Measurements from ENCODE around the gene POU2F3.
"Not testable (repeated sequence)": the region's sequence is repeated elsewhere in the genome, so short reads cannot be mapped to it uniquely, and the experiment has no call there.

Gene POU2F3

DNA sequence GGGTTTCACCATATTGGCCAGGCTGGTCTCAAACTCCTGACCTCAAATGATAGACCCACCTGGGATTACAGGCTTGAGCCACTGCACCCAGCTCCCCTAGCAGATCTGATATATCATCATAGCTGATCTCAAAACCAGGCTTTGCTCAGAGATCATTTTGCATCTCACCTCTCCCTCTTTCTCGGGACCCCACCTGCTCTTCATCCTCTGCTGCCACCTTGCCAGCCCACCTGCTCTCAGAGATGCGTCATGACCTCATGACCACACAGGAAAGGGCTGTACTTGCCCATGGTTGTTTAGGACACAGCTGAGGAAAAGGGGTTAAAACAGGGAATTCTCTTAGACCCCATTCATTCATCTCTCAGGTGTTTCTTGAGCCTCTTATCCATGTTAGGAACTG is 27.4 kb downstream of the POU2F3 start:
- H3K4me3 ChIP-seq (ENCODE audit: low read depth, low read length), result no peak overlapping the region
- TF ChIP-seq POLR2A (IDR thresholded peaks at IDR 0.05; ENCODE audit: extremely low read depth, insufficient read length), result no peak
- TF ChIP-seq, protein P1, sequence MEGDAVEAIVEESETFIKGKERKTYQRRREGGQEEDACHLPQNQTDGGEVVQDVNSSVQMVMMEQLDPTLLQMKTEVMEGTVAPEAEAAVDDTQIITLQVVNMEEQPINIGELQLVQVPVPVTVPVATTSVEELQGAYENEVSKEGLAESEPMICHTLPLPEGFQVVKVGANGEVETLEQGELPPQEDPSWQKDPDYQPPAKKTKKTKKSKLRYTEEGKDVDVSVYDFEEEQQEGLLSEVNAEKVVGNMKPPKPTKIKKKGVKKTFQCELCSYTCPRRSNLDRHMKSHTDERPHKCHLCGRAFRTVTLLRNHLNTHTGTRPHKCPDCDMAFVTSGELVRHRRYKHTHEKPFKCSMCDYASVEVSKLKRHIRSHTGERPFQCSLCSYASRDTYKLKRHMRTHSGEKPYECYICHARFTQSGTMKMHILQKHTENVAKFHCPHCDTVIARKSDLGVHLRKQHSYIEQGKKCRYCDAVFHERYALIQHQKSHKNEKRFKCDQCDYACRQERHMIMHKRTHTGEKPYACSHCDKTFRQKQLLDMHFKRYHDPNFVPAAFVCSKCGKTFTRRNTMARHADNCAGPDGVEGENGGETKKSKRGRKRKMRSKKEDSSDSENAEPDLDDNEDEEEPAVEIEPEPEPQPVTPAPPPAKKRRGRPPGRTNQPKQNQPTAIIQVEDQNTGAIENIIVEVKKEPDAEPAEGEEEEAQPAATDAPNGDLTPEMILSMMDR (IDR thresholded peaks at IDR 0.05; ENCODE audit: low read depth, low read length), result no peak
- no peak for TF ChIP-seq MAX (IDR thresholded peaks at IDR 0.05; ENCODE audit: low read depth, low read length)
- no peak for TF ChIP-seq MYC (IDR thresholded peaks at IDR 0.05; ENCODE audit: low read depth, low read length)
- no peak for DNase-seq (ENCODE audit: low read depth)

- DNase-seq (ENCODE audit: low read depth), result no peak
- TF ChIP-seq, protein P1 (IDR thresholded peaks at IDR 0.05; ENCODE audit: low read depth, low read length), result no peak
- TF ChIP-seq MAX (IDR thresholded peaks at IDR 0.05; ENCODE audit: low read depth, low read length), result no peak
- TF ChIP-seq POLR2A (IDR thresholded peaks at IDR 0.05; ENCODE audit: extremely low read depth, insufficient read length), result no peak
- no peak for TF ChIP-seq MYC (IDR thresholded peaks at IDR 0.05; ENCODE audit: low read depth, low read length)
- no peak overlapping the region for H3K4me3 ChIP-seq (ENCODE audit: low read depth, low read length)
Measured at GRCh38 chr11:120268686-120269085, 28.7 kb downstream of the POU2F3 start.

- no peak for DNase-seq (ENCODE audit: low read depth)
- no peak for TF ChIP-seq POLR2A (IDR thresholded peaks at IDR 0.05; ENCODE audit: extremely low read depth, insufficient read length)
- TF ChIP-seq MYC (IDR thresholded peaks at IDR 0.05; ENCODE audit: low read depth, low read length), result no peak
- TF ChIP-seq MAX (IDR thresholded peaks at IDR 0.05; ENCODE audit: low read depth, low read length), result no peak
- TF ChIP-seq, protein P1 (IDR thresholded peaks at IDR 0.05; ENCODE audit: low read depth, low read length), result no peak
- no peak overlapping the region for H3K4me3 ChIP-seq (ENCODE audit: low read depth, low read length)
Measured at GRCh38 chr11:120270386-120270785, 30.4 kb downstream of the POU2F3 start.

DNA sequence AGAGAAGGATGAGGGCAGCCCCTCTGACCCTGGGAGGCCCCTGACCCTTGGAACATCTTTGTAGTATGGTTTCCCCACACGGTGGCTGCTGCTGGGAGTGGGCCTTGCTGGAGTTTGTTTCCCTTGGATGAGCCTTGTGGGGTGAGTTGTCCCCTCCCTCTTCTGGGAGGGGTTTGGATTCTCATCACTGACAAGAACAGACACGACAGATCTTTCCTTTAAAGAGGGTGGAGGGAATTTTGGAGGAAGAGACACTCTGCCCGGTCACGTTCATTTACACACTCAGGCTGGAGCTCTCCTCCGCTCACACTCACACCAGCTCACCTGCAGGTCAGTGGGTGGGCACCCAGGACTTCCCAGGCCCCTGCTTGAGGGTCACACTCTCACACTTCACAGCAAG is 31.7 kb downstream of the POU2F3 start:
- no peak overlapping the region for H3K4me3 ChIP-seq (ENCODE audit: low read depth, low read length)
- DNase-seq (ENCODE audit: low read depth), result no peak
- no peak for TF ChIP-seq MYC (IDR thresholded peaks at IDR 0.05; ENCODE audit: low read depth, low read length)
- no peak for TF ChIP-seq MAX (IDR thresholded peaks at IDR 0.05; ENCODE audit: low read depth, low read length)
- no peak for TF ChIP-seq POLR2A (IDR thresholded peaks at IDR 0.05; ENCODE audit: extremely low read depth, insufficient read length)
- TF ChIP-seq, protein P1 (IDR thresholded peaks at IDR 0.05; ENCODE audit: low read depth, low read length), result no peak

- TF ChIP-seq MAX (IDR thresholded peaks at IDR 0.05; ENCODE audit: low read depth, low read length), result no peak
- TF ChIP-seq POLR2A (IDR thresholded peaks at IDR 0.05; ENCODE audit: extremely low read depth, insufficient read length), result no peak
- TF ChIP-seq, protein P1 (IDR thresholded peaks at IDR 0.05; ENCODE audit: low read depth, low read length), result no peak
- H3K4me3 ChIP-seq (ENCODE audit: low read depth, low read length), result no peak overlapping the region
- no peak for DNase-seq (ENCODE audit: low read depth)
Measured at GRCh38 chr11:120272303-120272702, 32.4 kb downstream of the POU2F3 start.

DNA sequence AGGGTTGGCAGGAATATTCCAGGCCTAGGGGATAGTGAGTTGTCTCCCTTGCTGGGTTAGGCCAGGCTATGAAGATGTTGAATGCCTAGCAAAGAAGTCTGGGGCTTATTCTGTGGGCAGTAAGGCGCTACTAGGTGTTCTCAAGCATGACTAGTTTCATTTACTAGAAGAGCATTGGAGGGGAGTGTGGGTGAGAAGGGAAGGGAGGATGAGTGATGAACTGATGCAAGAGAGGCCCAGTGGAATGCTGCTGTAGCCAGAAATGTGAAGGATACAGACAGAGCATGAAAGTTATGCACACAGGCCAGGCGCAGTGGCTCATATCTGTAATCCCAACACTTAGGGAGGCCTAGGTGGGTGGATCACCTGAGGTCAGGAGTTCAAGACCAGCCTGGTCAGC is 33.5 kb downstream of the POU2F3 start:
- TF ChIP-seq POLR2A (IDR thresholded peaks at IDR 0.05; ENCODE audit: extremely low read depth, insufficient read length), result no peak
- no peak for TF ChIP-seq MYC (IDR thresholded peaks at IDR 0.05; ENCODE audit: low read depth, low read length)
- TF ChIP-seq, protein P1 (IDR thresholded peaks at IDR 0.05; ENCODE audit: low read depth, low read length), result no peak
- no peak for TF ChIP-seq MAX (IDR thresholded peaks at IDR 0.05; ENCODE audit: low read depth, low read length)
- H3K4me3 ChIP-seq (ENCODE audit: low read depth, low read length), result no peak overlapping the region
- DNase-seq (ENCODE audit: low read depth), result no peak

GRCh38 chr11:120273956-120274355 is 34.0 kb downstream of the POU2F3 start:
- not testable (repeated sequence) for H3K4me3 ChIP-seq (ENCODE audit: low read depth, low read length); DNase-seq (ENCODE audit: low read depth)

Data from NB4 (cell line).